Activated CD4-positive, alpha-beta T cell treated with anti-CD3 and anti-CD28 coated beads, Interleukin-2, amount 50 U/mL, for 16 hours (primary cell): ENCODE data around the gene CPVL.

Experiments used
- DNase-seq: peaks from one replicate; pipeline ENCODE4 v3.0.0-alpha.2; 2020

The CPVL gene

GRCh38 chr7:29154076-29154475 is 7.7 kb upstream of the CPVL start:
- DNase-seq, result no peak

GRCh38 chr7:29150856-29151255 is 4.5 kb upstream of the CPVL start:
- DNase-seq, result no peak

GRCh38 chr7:29149036-29149435 is 2.7 kb upstream of the CPVL start:
- no peak for DNase-seq

GRCh38 chr7:29147821-29148220 is 1.5 kb upstream of the CPVL start:
- no peak for DNase-seq

GRCh38 chr7:29146888-29147609 is 712 bp upstream of the CPVL start:
- DNase-seq, result no peak

GRCh38 chr7:29145553-29146056 is 732 bp downstream of the CPVL start:
- no peak for DNase-seq

- DNase-seq, result peak; percentile 33
These were observed 2.6 kb downstream of the CPVL start for GRCh38 chr7:29143751-29144150.

- DNase-seq, result no peak
These were observed 4.2 kb downstream of the CPVL start for GRCh38 chr7:29142021-29142727.

- no peak for DNase-seq
These were observed 5.4 kb downstream of the CPVL start for GRCh38 chr7:29140873-29141468.

GRCh38 chr7:29139796-29140195 is 6.5 kb downstream of the CPVL start:
- no peak for DNase-seq

GRCh38 chr7:29139191-29139590 is 7.1 kb downstream of the CPVL start:
- DNase-seq, result no peak

- DNase-seq, result no peak
These were observed 7.7 kb downstream of the CPVL start for GRCh38 chr7:29138588-29138987.

- no peak for DNase-seq
These were observed 10.5 kb downstream of the CPVL start for GRCh38 chr7:29135846-29136245.

- DNase-seq, result no peak
These were observed 13.4 kb downstream of the CPVL start for GRCh38 chr7:29132980-29133379.

- no peak for DNase-seq
These were observed 14.7 kb downstream of the CPVL start for GRCh38 chr7:29131678-29132077.

- no peak for DNase-seq
These were observed 16.2 kb downstream of the CPVL start for GRCh38 chr7:29130096-29130495.

GRCh38 chr7:29127527-29127926 is 18.8 kb downstream of the CPVL start:
- no peak for DNase-seq

GRCh38 chr7:29126804-29127203 is 19.5 kb downstream of the CPVL start:
- DNase-seq, result no peak

GRCh38 chr7:29123626-29124190 is 22.6 kb downstream of the CPVL start:
- DNase-seq, result no peak

- no peak for DNase-seq
These were observed 23.6 kb downstream of the CPVL start for GRCh38 chr7:29122759-29123158.

- DNase-seq, result no peak
These were observed 24.3 kb downstream of the CPVL start for GRCh38 chr7:29122081-29122480.

- no peak for DNase-seq
These were observed 25.4 kb downstream of the CPVL start for GRCh38 chr7:29120955-29121354.

- DNase-seq, result no peak
These were observed 26.8 kb downstream of the CPVL start for GRCh38 chr7:29119538-29119937.
